Astrocyte of the hippocampus (primary cell): ENCODE results near the gene MBNL2.

Experiments
- DNase-seq: peaks from one replicate; pipeline ENCODE4 v3.0.0; 2011; ENCODE audit warnings: low read depth, low spot score

MBNL2 gene

DNA sequence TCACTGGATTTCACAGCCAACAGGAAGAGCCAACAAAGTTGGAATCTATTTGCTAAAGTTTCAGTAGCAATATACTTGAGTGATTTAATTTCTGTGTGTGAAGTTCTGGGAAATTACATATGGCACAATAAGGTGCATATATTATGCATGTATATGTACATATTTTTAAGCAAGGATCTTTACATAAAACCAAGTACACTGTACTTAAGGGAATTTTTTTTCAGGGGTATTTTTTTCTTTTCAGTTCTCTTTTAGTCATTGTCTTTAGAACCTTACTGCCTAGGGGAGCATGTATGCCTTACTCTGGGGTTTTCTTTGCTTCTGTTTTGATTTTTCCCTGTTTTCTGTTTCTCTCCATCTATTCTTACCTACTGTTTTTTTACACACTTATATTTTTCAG, 219.2 kb downstream of the MBNL2 start:
- DNase-seq = no peak
